Stimulated activated CD8-positive, alpha-beta memory T cell treated with anti-CD3 and anti-CD28 coated beads, Interleukin-15, amount 100 ng/mL, for 24 hours (primary cell): Measurements from ENCODE around the gene KDM4C.

Experiments used
- DNase-seq: peaks from one replicate; pipeline ENCODE4 v3.0.0-alpha.2; 2020; ENCODE audit warnings: low read depth

Gene KDM4C

DNA sequence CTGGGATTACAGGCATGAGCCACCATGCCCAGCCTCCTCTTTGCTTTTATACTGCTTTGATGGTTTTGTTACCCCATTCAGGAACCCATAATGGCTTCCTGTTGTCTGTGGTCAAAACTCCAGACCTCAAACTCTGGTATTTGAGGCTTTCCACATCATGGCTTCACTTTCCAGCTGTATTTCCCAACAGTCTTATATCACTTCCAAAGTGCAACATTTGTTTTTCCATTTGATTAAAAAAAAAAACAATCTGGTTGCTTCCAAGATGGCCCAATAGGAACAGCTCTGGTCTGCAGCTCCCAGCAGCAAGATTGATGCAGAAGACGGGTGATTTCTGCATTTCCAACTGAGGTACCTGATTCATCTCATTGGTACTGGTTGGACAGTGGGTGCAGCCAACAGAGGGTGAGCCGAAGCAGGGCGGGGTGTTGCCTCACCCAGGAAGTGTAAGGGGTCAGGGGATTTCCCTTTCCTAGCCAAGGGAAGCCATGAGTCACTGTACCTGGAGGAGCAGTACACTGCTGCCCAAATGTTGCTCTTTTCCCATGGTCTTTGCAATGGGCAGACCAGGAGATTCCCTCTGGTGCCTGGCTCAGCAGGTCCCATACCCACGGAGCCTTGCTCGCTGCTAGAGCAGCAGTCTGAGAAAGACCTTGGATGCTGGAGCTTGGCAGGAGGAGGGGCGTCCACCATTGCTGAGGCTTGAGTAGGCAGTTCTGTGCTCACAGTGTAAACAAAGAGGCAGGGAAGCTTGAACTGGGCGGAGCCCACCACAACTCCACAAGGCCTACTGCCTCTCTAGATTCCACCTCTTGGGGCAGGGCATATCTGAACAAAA is 458.4 kb downstream of the KDM4C start:
- DNase-seq: no peak

DNA sequence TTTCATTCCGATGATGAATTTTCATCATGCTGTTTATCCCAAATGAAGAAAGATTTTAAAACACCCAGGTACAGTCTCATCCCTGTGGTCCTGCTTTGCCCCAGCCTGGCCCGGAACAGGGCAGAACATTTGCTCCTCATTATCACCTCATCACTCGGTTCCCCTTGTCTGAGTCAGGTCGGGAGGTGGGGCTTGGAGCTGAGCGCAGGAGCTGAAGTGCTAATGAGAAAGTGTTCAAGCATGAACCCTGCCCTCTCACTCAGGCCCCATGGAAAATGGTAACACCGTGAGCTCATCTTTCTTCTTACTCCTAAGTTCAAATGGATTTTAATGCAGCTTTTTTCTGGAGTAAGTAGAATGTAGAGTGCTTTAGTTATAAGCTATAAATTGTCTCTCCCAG is 466.2 kb downstream of the KDM4C start:
- DNase-seq: no peak
